ENCODE measurements around the gene LRRC61. TPM values are rescaled to one million over a fixed set of nuclear protein-coding genes. Genes with fewer than 3 reads are reported as not detected.

The LRRC61 gene
- total RNA-seq, 1 experiment from 2014 or later, result not detected

DNA sequence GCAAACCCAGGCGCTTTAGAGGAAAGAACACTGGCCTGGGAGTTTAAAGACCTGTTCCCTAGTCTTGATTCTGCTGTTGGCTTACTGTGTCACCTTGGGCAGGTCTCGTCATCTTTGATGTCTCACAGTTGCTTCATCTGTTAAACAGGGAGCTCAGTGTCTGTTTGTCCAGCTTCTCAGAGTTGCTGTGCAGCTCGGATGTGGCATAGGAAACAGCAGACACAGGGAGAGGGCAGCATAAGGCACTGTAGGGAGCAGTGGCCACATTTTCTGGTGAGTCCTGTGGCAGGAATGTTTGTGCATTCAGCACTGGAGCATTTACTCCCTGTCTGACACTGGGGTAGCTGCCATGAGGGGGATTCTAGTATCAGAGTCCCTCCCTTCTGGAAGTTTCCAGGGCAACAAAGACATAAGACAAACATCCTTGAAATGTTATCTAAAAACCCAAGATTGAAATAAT, 47.5 kb downstream of the LRRC61 start:
- DNase-seq (ENCODE audit: low read depth), result peak; percentile 13

DNA sequence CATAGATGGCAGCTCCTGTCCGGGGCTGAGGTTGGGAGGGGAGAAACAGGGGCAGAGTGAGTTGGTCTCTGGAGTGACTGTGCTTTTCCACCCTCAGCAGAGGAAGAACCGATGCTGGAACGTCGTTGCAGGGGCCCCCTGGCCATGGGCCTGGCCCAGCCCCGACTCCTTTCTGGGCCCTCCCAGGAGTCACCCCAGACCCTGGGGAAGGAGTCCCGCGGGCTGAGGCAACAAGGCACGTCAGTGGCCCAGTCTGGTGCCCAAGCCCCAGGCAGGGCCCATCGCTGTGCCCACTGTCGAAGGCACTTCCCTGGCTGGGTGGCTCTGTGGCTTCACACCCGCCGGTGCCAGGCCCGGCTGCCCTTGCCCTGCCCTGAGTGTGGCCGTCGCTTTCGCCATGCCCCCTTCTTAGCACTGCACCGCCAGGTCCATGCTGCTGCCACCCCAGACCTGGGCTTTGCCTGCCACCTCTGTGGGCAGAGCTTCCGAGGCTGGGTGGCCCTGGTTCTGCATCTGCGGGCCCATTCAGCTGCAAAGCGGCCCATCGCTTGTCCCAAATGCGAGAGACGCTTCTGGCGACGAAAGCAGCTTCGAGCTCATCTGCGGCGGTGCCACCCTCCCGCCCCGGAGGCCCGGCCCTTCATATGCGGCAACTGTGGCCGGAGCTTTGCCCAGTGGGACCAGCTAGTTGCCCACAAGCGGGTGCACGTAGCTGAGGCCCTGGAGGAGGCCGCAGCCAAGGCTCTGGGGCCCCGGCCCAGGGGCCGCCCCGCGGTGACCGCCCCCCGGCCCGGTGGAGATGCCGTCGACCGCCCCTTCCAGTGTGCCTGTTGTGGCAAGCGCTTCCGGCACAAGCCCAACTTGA, 48.2 kb downstream of the LRRC61 start:
- no peak for DNase-seq (ENCODE audit: low read depth)

DNA sequence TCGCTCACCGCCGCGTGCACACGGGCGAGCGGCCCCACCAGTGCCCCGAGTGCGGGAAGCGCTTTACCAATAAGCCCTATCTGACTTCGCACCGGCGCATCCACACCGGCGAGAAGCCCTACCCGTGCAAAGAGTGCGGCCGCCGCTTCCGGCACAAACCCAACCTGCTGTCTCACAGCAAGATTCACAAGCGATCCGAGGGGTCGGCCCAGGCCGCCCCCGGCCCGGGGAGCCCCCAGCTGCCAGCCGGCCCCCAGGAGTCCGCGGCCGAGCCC, 48.8 kb downstream of the LRRC61 start:
- no peak for DNase-seq (ENCODE audit: low read depth)

DNA sequence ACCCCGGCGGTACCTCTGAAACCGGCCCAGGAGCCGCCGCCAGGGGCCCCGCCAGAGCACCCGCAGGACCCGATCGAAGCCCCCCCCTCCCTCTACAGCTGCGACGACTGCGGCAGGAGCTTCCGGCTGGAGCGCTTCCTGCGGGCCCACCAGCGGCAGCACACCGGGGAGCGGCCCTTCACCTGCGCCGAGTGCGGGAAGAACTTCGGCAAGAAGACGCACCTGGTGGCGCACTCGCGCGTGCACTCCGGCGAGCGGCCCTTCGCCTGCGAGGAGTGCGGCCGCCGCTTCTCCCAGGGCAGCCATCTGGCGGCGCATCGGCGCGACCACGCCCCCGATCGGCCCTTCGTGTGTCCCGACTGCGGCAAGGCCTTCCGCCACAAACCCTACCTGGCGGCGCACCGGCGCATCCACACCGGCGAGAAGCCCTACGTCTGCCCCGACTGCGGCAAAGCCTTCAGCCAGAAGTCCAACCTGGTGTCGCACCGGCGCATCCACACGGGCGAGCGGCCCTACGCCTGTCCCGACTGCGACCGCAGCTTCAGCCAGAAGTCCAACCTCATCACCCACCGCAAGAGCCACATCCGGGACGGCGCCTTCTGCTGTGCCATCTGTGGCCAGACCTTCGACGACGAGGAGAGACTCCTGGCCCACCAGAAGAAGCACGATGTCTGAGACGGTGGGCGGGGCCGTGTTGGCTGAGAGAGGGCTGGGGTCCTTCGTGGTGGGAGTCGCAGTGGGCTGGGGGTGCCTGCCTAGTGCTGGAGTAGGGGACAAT, 49.3 kb downstream of the LRRC61 start:
- DNase-seq (ENCODE audit: low read depth), result no peak

DNA sequence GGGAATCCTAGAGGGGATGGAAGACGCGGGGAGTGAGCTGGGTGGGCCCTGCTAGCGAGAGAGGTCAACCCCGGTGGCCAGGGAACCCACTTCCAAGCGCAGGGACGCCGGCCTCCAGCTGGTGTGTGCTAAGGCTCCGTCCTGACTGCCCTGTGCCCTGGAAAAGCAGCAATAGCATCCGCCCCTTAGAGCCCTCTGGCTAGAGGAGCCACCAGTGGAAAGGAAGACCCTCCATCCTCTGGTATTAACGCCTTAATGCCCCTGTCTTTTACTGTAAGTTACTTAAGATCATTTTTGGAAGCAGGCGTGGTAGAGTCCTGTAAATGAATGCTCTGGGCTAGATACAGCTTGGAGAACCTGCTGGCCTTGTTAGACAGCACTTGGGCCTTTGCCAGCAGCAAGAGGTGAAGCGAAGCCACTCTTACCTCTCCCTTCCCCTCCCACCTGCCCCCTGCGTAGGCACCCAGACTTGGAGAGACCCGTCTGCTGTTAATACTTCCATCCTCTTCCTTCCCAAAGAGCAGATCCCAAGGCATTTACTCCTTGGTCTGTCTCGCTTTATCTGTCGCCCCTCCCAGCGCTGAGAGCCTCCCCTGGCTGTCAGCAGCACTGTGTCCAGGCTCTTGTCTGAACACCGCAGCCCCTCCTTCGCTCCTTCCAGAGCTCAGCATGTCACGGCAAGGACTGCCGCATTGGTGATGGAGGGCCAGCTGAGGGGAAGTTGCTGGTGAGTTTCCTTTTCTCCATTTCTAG, 50.1 kb downstream of the LRRC61 start:
- no peak for DNase-seq (ENCODE audit: low read depth)

DNA sequence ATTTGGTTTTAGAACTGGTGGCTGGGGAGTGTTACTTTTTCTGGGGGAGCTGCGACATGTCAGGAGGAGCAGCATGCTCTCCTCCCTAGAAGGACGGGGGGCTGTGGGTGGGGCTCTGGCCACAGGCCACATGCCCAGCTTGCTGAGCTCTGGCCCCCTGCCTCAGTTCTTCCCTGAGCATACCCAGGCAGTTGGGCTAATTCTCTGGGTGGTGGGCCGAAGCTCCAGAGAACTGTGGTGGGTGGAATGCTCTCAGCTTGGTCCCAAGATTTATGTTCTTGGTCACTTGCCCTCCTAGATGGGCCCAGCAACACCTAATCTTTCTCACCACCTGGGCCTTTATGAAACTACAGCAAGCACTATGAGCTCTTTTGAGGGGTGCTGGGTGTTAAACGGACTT, 50.9 kb downstream of the LRRC61 start:
- DNase-seq (ENCODE audit: low read depth), result no peak

DNA sequence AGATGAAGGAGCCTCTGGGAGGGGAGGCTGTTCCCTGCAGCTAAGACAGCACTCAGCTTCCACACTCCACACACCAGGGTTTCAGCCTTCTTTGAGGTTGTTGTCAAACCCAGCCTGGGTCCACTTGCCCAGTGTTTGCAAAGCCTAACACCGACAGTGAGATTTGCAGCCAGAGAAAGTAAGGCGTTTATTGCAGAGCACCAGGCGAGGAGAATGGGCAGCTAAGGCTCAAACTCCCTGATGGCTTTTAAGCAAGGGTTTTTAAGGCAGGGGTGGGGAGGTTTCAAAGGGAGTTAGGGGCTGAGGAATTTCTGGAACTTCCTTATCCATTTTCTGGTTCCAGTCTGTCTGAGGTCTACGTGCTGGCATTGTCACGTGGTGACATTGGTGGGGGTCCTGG, 51.3 kb downstream of the LRRC61 start:
- DNase-seq (ENCODE audit: low read depth), result no peak

DNA sequence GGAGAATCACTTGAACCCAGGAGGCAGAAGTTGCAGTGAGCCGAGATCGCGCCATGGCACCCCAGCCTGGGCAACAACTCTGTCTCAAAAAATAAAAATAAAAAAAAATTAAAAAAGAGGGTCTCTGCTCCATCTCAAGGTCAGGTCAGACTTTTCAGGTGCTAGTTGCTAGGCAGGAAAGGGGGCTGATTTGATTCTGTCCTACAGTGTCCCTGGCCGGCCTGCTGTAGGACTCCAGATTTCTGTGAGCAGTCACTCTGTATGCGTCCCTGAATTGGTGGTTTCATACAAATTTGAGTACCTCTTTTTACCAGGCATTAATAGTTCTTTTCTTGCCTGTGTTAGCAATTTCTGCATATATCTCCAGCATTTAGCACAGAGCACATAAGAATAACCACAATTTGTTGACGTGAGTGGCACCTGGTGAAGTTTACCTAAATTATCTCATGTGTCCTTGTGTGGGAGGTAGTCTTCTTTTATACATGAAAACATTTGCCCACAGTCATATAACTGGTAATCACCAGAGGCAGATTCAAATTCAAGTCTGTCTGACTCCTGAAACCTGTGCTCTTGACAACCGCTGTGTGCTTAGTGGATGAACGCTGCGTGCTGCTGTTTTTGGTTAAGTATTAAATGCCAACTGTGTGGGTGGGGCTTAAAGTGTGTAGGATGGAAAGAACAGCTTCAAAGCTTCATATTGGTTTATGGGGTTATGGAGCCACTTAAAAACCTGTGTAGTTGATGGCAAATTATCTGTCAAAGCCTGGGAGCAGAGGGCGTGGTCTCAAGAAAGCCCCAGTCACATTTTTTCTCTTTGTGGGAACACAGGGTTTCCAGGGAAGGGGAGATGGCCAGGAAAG, 52.7 kb downstream of the LRRC61 start:
- no peak for DNase-seq (ENCODE audit: low read depth)

DNA sequence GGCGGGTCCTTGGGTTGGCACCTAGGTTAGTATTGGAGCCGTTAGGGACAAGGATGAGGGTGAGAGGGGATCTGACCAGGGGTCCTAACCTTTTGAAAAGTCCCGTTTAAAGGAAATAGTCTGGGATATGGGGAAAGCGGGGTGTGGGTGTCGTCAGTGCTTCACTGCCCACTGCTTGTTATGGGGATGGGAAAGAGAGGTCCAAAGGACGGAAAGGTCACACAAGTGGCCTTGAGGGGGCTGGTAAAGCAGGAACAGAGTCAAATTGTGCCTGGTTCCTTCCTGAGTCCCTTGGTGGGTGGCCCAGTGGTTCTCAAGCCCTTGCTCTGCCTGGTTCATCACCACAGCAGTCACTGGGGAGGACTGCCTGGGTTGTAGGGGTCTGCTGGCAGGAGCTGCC, 53.4 kb downstream of the LRRC61 start:
- no peak for DNase-seq (ENCODE audit: low read depth)

DNA sequence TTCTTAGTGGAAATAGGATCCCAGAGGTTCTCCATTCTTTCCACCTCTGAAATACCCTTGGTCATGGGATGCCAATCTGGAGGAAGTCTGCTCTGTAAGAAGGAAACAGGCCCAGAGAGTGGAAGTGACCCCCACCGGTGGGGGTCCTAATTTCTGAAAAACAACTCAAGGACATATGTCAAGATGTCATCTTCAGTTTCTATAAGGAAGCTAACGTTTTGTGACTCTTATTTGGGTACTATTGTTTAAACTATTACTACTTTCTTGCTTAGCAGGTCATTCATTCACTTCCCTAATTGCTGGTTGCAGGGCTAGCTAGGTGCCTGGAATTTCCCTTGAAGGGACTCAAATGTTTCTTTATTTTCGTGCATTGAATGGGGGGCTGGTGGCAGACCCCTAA, 54.0 kb downstream of the LRRC61 start:
- no peak for DNase-seq (ENCODE audit: low read depth)

DNA sequence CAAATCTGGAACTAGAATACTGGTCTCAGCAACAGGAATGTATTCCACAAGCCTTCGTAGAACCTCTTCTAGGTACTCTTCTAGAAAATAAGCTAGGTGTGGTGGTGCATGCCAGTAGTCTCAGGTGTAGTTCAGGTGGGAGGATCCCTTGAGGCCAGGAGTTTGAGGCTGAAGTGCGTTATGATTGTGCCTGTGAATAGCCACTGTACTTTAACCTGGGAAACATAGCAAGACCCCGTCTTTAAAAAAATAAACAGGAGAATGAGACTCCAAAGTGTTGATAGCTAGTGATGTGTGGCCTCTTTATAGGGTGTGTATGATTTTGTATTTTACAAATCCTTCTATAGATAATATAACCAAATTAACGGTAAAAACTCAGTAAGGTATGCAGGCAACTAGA, 54.5 kb downstream of the LRRC61 start:
- DNase-seq (ENCODE audit: low read depth), result no peak

DNA sequence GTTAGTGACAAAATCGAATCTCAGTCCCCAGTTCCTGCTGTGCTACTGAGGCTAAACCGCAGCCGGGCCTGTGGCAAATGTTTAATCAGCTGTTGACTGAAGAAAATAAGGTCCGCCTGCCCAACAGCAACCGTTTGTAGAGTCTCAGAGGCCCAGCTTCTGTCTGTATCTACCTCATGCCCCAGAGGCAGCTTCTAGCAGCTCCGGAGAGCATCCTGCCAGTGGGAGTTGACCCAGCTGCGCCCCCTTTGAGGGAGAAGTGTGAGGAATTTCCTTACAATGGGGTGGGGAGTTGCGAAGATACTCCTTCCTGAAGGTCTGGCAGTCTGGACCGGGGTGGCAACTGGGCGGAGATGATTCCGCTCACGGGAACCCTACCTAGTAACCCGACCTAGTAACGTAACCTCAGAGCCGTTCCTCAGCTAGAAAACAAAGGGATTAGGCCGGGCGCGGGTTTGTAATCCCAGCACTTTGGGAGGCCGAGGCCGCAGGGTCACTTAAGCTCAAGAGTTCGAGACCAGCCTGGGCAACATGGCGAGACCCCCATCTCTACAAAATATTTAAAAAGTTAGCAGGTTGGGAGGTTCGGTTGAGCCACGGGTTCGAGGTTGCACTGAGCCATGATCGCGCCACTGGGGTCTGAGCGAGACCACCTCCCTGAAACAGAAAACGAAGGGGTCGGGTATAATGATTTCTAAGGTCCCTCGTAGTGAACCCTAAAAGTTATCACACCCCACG, 55.1 kb downstream of the LRRC61 start:
- DNase-seq (ENCODE audit: low read depth), result peak; percentile 94

DNA sequence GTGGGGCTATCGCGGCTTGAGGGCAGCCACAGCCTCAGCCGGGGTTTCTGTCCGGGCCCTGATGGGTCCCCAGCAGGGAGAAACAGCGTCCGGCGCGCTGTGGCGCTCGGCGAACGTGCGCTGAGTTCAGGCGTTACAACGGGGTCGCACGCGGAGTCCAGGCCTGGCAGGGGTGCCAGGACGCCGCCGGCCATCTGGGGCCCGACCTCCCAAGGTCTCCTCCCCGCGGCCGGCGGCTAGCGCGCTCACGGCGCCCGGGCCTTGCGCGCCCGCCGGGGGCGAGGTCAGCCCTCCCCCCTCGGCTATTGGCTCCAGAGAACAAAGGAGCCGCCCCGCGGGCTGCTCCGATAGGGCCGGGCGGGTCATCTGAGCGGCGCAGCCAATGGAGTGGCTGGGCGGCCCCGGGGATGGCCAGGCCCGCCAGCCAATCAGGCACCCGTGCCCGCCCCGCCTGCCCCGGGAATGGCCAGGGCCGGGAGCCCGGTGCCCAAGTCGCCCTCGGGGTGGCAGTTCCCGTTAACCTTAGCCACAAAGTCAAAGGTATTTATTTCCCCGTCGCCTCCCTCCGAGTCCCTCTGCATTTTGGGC, 55.8 kb downstream of the LRRC61 start, which contains the start of gene ZNF775:
TSS of gene ZNF775 (plus strand) at position 478 of the 588 bp plus-strand sequence. CDS start 9,141 bp downstream, outside the sequence.
- peak; percentile 96 for DNase-seq (ENCODE audit: low read depth)

DNA sequence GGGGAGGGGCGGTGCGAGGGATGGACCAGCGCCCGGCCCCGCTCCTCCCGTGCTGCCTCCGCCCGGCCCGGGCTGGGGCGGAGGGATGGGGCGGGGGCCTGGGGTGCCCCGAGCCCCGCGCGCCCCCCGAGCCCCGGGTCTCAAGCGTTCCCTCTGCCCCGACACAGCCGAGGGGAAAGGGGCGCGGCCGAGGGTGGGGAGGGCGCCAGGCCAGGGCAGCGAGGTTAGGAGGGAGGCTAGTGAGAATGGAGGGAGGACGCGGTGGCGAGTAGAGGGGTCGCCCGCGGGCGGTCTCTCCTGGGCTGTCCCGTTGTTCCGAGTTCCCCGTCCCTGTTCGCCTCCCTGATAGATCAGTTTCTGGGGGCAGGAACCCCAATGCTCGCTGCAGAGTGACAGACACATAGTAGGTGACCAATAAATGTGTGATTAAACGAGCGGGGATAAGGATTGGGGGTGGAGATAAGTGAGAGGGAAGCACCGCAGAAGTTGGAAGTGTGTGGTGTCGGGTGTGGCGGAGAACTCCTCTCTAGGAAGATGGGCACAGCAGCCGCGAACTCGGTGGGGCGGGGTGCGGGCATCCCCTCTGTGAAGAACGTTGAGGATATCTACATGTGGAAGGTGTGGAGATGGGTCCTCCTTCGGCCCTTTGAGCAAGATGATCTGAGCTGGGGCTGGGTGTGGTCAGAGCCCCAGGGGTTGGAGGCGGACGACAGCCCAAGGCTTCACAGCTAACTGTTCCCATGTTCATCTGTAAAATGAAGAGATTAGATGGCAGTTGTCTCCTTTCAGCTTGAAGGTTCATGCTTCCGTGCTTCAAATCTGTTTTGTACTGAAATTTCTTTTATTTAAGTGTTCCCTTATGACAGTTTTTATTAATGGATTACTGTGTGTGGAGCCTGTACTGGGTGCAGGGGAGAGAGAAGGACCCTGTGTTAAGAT, 56.6 kb downstream of the LRRC61 start:
- DNase-seq (ENCODE audit: low read depth), result peak; percentile 50

DNA sequence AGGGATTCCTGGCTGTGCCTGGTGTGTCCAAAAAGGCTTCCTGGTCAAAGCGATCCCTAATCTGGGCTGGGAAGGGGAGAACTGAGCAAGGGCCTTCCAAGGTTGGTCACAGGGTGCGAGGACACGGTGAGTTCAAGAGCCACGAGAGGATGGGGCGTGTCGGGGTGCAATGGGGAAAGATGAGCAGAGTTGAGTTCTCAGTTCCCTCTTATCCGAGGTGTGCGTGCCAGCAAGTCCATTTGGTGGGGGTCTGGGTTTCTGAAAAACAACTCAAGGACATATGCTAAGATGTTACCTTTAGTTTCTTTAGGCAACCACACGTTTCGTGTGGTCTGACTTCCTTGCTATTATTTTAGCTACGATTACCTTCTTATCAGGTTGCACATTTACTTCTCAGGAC, 57.3 kb downstream of the LRRC61 start:
- DNase-seq (ENCODE audit: low read depth), result no peak

DNA sequence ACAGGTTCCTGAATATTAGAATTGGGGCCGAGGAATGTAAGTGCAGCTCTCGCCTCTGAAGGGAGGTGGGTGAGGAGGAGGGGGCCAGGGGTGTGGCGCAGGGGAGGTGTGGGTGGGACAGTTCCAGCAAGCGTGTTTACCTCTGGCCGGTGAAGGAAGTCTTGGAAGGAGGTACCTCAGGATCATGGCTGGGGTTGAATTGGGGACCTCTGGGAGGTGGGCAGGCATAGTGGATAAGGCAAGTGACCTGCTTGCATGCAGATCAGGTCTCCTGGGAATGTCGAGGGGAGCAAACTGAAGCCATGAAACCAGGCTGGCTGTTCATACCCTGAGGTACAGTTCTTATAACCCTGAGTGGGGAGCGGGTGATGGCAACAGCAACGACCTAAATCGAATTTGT, 57.9 kb downstream of the LRRC61 start:
- no peak for DNase-seq (ENCODE audit: low read depth)

DNA sequence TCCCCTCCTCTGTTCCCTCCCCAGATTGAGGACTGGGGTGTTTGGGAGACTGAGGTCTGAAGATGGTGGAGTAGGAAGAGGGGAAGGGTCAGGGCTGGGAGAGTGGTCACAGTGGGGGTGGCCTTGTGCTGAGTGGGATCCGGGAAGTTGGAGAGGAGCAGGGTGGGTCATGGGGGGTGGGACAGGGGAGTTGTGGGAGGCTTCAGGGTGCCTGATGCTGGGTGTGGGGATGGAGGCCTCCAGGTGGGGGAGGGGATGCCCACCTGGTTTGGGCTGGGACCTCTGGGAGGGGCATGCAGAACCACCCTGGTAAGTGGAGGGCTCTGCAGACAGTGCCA, 58.6 kb downstream of the LRRC61 start:
- no peak for DNase-seq (ENCODE audit: low read depth)

DNA sequence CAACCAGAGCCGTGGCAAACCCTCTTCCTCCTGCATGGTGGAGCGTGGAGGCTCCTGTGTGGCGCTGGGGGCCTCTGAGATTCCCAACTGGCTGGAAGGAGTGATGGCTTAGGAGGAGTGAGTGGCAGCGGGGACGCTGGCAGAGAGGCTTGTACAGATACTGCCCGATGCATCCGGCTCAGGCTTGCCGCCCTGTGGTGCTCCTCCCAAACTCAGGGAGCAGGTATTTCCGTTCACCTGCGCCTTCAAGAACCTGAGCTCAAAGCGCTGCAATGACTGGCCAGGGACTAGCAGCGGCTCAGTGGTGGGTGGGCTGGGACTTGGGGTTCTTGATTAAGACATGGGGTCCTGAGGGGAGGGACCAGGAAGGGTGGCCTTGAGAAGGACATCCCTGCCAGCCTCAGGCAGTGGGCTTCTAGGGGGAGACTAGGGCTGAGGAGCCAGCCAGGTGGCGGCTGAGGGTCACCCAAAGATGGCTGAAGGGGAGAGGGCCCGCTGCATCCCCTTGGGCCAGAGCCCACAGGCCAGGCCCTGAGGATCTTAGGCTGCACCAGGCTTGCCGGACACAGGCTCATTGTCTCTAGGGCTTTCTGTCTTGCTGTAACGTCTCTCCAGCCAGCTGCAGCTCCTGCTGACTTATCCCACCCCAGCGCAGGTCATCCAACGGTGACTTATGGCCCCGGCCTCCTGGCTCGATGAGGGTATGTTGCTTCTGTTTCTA, 59.1 kb downstream of the LRRC61 start:
- no peak for DNase-seq (ENCODE audit: low read depth)

DNA sequence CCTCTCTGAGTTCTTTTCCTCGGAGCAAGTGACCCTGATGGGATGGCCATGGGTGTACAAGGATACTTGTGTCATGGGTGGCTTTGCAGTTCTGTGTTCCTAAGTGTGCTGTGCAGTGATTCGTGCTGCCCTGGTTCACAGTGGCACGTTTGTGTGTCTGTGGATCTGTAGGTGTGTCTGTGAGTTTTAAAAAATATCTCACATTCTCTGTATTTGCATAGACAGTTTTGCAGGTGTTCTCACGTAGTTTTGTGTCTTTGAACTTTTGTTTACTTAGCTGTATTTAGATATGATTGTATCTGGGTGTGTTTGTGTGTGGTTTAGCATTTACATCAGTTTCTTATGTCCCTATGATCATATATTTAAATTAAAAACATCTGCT, 59.7 kb downstream of the LRRC61 start:
- DNase-seq (ENCODE audit: low read depth), result no peak
